KOPT-K1 (cell line): ENCODE data around the gene PDLIM1.

Experiments
- H3K27ac ChIP-seq: fragments of 200-600 bp; sonication (generic); 2 replicates; pipeline ENCODE4 v1.5.1; 2016; ENCODE audit warnings: antibody characterized with exemption, mild to moderate bottlenecking, low read depth, low read length; ENCODE audit not compliant: poor library complexity, severe bottlenecking
- H3K36me3 ChIP-seq: fragments of 200-600 bp; sonication (generic); 2 replicates; pipeline ENCODE4 v1.5.1; 2017; ENCODE audit warnings: antibody characterized with exemption, mild to moderate bottlenecking, low read length, moderate library complexity; ENCODE audit not compliant: insufficient read depth
- H3K9me3 ChIP-seq: fragments of 200-600 bp; sonication (generic); 2 replicates; pipeline ENCODE4 v1.5.1; 2017; ENCODE audit warnings: antibody characterized with exemption, low read length, mild to moderate bottlenecking; ENCODE audit not compliant: insufficient read depth, poor library complexity, severe bottlenecking

PDLIM1 gene

GRCh38 chr10:95325863-95326262 is 35.1 kb upstream of the PDLIM1 start:
- Histone ChIP-seq H3K9me3 (no peaks in the 10 kb centered on the region), H3K27ac (no peak overlapping the region), H3K36me3 (no peaks in the 10 kb centered on the region)

- H3K36me3 ChIP-seq, result no peaks in the 10 kb centered on the region
- no peaks in the 10 kb centered on the region for H3K9me3 ChIP-seq
- H3K27ac ChIP-seq, result no peak overlapping the region
Observed at GRCh38 chr10:95324436-95325268, 33.8 kb upstream of the PDLIM1 start.

GRCh38 chr10:95321554-95322301 is 30.9 kb upstream of the PDLIM1 start:
- Histone ChIP-seq H3K27ac (no peak overlapping the region), H3K36me3 (no peaks in the 10 kb centered on the region), H3K9me3 (no peaks in the 10 kb centered on the region)

- Histone ChIP-seq H3K9me3 (no peaks in the 10 kb centered on the region), H3K27ac (no peak overlapping the region), H3K36me3 (no peaks in the 10 kb centered on the region)
Observed at GRCh38 chr10:95319239-95319638, 28.4 kb upstream of the PDLIM1 start.

- no peak overlapping the region for H3K27ac ChIP-seq
- H3K36me3 ChIP-seq, result no peaks in the 10 kb centered on the region
- no peaks in the 10 kb centered on the region for H3K9me3 ChIP-seq
Observed at GRCh38 chr10:95315509-95315908, 24.7 kb upstream of the PDLIM1 start.

- Histone ChIP-seq H3K36me3 (no peaks in the 10 kb centered on the region), H3K9me3 (no peaks in the 10 kb centered on the region), H3K27ac (no peak overlapping the region)
Observed at GRCh38 chr10:95314192-95314918, 23.6 kb upstream of the PDLIM1 start.

GRCh38 chr10:95312986-95313495 is 22.2 kb upstream of the PDLIM1 start:
- no peak overlapping the region for H3K27ac ChIP-seq
- H3K9me3 ChIP-seq, result no peaks in the 10 kb centered on the region
- H3K36me3 ChIP-seq, result no peaks in the 10 kb centered on the region

- Histone ChIP-seq H3K27ac (no peak overlapping the region), H3K36me3 (no peaks in the 10 kb centered on the region), H3K9me3 (no peaks in the 10 kb centered on the region)
Observed at GRCh38 chr10:95312257-95312656, 21.5 kb upstream of the PDLIM1 start.

GRCh38 chr10:95309958-95310357 is 19.2 kb upstream of the PDLIM1 start:
- no peaks in the 10 kb centered on the region for H3K9me3 ChIP-seq
- no peak overlapping the region for H3K27ac ChIP-seq
- no peaks in the 10 kb centered on the region for H3K36me3 ChIP-seq

- H3K9me3 ChIP-seq, result no peaks in the 10 kb centered on the region
- H3K27ac ChIP-seq, result no peak overlapping the region
- no peaks in the 10 kb centered on the region for H3K36me3 ChIP-seq
Observed at GRCh38 chr10:95308389-95309302, 17.8 kb upstream of the PDLIM1 start.

GRCh38 chr10:95306851-95307250 is 16.0 kb upstream of the PDLIM1 start:
- H3K36me3 ChIP-seq, result no peaks in the 10 kb centered on the region
- no peak overlapping the region for H3K27ac ChIP-seq
- H3K9me3 ChIP-seq, result no peaks in the 10 kb centered on the region

GRCh38 chr10:95306318-95306650 is 15.5 kb upstream of the PDLIM1 start:
- Histone ChIP-seq H3K27ac (no peak overlapping the region), H3K36me3 (no peaks in the 10 kb centered on the region), H3K9me3 (no peaks in the 10 kb centered on the region)

- Histone ChIP-seq H3K36me3 (no peaks in the 10 kb centered on the region), H3K27ac (no peak overlapping the region), H3K9me3 (no peaks in the 10 kb centered on the region)
Observed at GRCh38 chr10:95305606-95306317, 15.0 kb upstream of the PDLIM1 start.

GRCh38 chr10:95304976-95305375 is 14.2 kb upstream of the PDLIM1 start:
- no peak overlapping the region for H3K27ac ChIP-seq
- H3K9me3 ChIP-seq, result no peaks in the 10 kb centered on the region
- H3K36me3 ChIP-seq, result no peaks in the 10 kb centered on the region
